Measurements from ENCODE around the gene MSANTD2.

DNA sequence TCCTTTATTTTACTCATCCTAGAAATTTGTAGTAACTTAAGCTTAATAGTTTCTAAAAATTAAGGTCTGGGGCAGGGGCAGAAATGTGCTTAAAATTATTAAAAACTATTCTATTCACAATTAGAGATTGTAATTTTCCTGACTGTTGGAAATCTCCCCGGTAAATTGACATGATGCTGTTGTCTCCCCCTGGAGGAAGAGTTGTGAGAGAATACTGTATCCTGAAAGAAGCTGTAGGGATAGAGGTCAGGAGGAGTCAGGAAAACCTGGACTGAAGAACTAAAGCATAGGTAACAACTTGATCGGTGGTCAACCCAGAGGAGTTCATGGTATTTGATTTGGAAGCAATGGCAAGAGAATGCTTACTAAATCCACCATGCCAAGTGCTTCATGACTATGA, 21.9 kb downstream of the MSANTD2 start:
- TF ChIP-seq, protein P1, sequence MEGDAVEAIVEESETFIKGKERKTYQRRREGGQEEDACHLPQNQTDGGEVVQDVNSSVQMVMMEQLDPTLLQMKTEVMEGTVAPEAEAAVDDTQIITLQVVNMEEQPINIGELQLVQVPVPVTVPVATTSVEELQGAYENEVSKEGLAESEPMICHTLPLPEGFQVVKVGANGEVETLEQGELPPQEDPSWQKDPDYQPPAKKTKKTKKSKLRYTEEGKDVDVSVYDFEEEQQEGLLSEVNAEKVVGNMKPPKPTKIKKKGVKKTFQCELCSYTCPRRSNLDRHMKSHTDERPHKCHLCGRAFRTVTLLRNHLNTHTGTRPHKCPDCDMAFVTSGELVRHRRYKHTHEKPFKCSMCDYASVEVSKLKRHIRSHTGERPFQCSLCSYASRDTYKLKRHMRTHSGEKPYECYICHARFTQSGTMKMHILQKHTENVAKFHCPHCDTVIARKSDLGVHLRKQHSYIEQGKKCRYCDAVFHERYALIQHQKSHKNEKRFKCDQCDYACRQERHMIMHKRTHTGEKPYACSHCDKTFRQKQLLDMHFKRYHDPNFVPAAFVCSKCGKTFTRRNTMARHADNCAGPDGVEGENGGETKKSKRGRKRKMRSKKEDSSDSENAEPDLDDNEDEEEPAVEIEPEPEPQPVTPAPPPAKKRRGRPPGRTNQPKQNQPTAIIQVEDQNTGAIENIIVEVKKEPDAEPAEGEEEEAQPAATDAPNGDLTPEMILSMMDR (conservative IDR thresholded peaks at IDR 0.05; ENCODE audit: low read depth in 2 of 2): peak; percentile 61 to 79
- TF ChIP-seq EZH2phosphoT487 (IDR thresholded peaks at IDR 0.05; ENCODE audit: unreplicated experiment): no peak
- TF ChIP-seq EZH2 (IDR thresholded peaks at IDR 0.05; ENCODE audit: low read depth, unreplicated experiment): no peak
- TF ChIP-seq NANOG (IDR thresholded peaks at IDR 0.05; ENCODE audit: borderline replicate concordance): no peak
- TF ChIP-seq REST (IDR thresholded peaks at IDR 0.05; ENCODE audit: unreplicated experiment): no peak
